GM10266 (cell line): ENCODE data around the gene IL4R.

Source experiments
- DNase-seq: peaks from one replicate; pipeline ENCODE4 v3.0.0; 2012; ENCODE audit errors: extremely low spot score
- CTCF ChIP-seq: IDR thresholded peaks from 2 replicates; pipeline ENCODE4 v1.5.1; 2012; ENCODE audit warnings: mild to moderate bottlenecking, low read depth; ENCODE audit not compliant: control insufficient read depth, insufficient read depth; ENCODE audit errors: missing control alignments

The IL4R gene

GRCh38 chr16:27413956-27414355 lies 100.2 kb downstream of the IL4R start:
- no peak for TF ChIP-seq CTCF

More at GRCh38 chr16:27413956-27414355, 100.2 kb downstream of the IL4R start:
- no peak for DNase-seq
